GM23338 (cell line): ENCODE measurements around the gene TJP2. TPM values are rescaled to one million over a fixed set of nuclear protein-coding genes. Genes with fewer than 3 reads are reported as not detected.

Source experiments
- ATAC-seq: fragments of 200-7000 bp; cut with Tn5 transposase; 3 replicates; pipeline ENCODE4 v1.9.1; 2020
- DNase-seq: peaks from one replicate; pipeline ENCODE4 v3.0.0-alpha.2; 2015; ENCODE audit warnings: low spot score
- H2AFZ ChIP-seq: fragments of 200-600 bp; sonication (generic); 2 replicates; pipeline ENCODE4 v1.8.0; 2016; ENCODE audit warnings: antibody characterized with exemption, mild to moderate bottlenecking, moderate library complexity
- H3F3A ChIP-seq: fragments of 200-600 bp; sonication (generic); replicated peaks from 2 replicates; pipeline ENCODE4 v1.8.0; 2017; ENCODE audit warnings: antibody characterized with exemption, mixed run types, low read depth
- H3K27ac ChIP-seq: fragments of 200-600 bp; sonication (generic); 2 replicates; pipeline ENCODE4 v1.6.1; 2016; ENCODE audit warnings: low read depth
- H3K27me3 ChIP-seq: fragments of 200-600 bp; sonication (generic); 2 replicates; pipeline ENCODE4 v1.8.0; 2016; ENCODE audit warnings: mild to moderate bottlenecking, mixed run types, moderate library complexity; ENCODE audit not compliant: insufficient read depth
- H3K36me3 ChIP-seq: fragments of 200-600 bp; sonication (generic); 2 replicates; pipeline ENCODE4 v1.8.0; 2016; ENCODE audit warnings: mild to moderate bottlenecking; ENCODE audit not compliant: insufficient read depth
- H3K4me1 ChIP-seq: fragments of 200-600 bp; sonication (generic); 2 replicates; pipeline ENCODE4 v1.8.0; 2016; ENCODE audit warnings: mild to moderate bottlenecking, moderate library complexity; ENCODE audit not compliant: insufficient read depth
- H3K4me2 ChIP-seq: fragments of 200-600 bp; sonication (generic); 2 replicates; pipeline ENCODE4 v1.7.1; 2017; ENCODE audit warnings: mixed run types
- H3K4me3 ChIP-seq: fragments of 200-600 bp; sonication (generic); 2 replicates; pipeline ENCODE4 v1.6.1; 2016; ENCODE audit warnings: mixed run types
- H3K79me2 ChIP-seq: fragments of 200-600 bp; sonication (generic); replicated peaks from 2 replicates; pipeline ENCODE4 v1.8.0; 2017; ENCODE audit warnings: mild to moderate bottlenecking; ENCODE audit not compliant: insufficient read depth
- H3K9me2 ChIP-seq: fragments of 200-600 bp; sonication (generic); 2 replicates; pipeline ENCODE4 v1.8.0; 2017; ENCODE audit not compliant: insufficient read depth
- H4K20me1 ChIP-seq: fragments of 200-600 bp; sonication (generic); replicated peaks from 2 replicates; pipeline ENCODE4 v1.8.0; 2017; ENCODE audit warnings: mild to moderate bottlenecking; ENCODE audit not compliant: insufficient read depth
- H3K27ac Mint-ChIP-seq: 2 replicates; pipeline ENCODE4 v1.8.0; 2020; ENCODE audit warnings: inconsistent platforms, mild to moderate bottlenecking, moderate library complexity, mixed read lengths
- H3K27me3 Mint-ChIP-seq: 3 replicates; pipeline ENCODE4 v1.8.0; 2022; ENCODE audit warnings: low read depth, mild to moderate bottlenecking, moderate library complexity, mixed read lengths, inconsistent platforms; ENCODE audit not compliant: insufficient read depth, poor library complexity
- H3K36me3 Mint-ChIP-seq: 3 replicates; pipeline ENCODE4 v1.8.0; 2021; ENCODE audit warnings: low read depth, mild to moderate bottlenecking, inconsistent platforms, moderate library complexity, mixed read lengths
- H3K4me1 Mint-ChIP-seq: 3 replicates; pipeline ENCODE4 v1.8.0; 2020; ENCODE audit warnings: mild to moderate bottlenecking, inconsistent platforms, mixed read lengths
- H3K4me3 Mint-ChIP-seq: 3 replicates; pipeline ENCODE4 v1.8.0; 2021; ENCODE audit warnings: moderate library complexity, mild to moderate bottlenecking, inconsistent platforms, mixed read lengths
- H3K9me3 Mint-ChIP-seq: 3 replicates; pipeline ENCODE4 v1.8.0; 2020; ENCODE audit warnings: moderate library complexity, mild to moderate bottlenecking, inconsistent platforms, mixed read lengths
- CREB1 ChIP-seq: fragments of 250-450 bp; sonication (Bioruptor Pico); IDR thresholded peaks from 2 replicates; pipeline ENCODE4 v1.5.0; 2020; ENCODE audit warnings: low read depth, mild to moderate bottlenecking, moderate library complexity
- CTCF ChIP-seq, 2 experiments: fragments of 200-600 bp in 1 of 2; sonication (generic) in 1 of 2; conservative IDR thresholded peaks; 2 replicates each; pipeline versions ENCODE4 v1.5.1 to v1.6.1; 2016 to 2017; ENCODE audit warnings: antibody characterized with exemption in 2 of 2, low read depth in 2 of 2, mild to moderate bottlenecking in 2 of 2, moderate library complexity in 1 of 2
- EZH2phosphoT487 ChIP-seq: fragments of 200-600 bp; sonication (generic); IDR thresholded peaks from one replicate; pipeline ENCODE4 v1.8.1; 2018; ENCODE audit warnings: antibody characterized with exemption; ENCODE audit not compliant: unreplicated experiment
- JUNB ChIP-seq: IDR thresholded peaks from one replicate; pipeline ENCODE4 v1.6.1; 2016; ENCODE audit warnings: antibody characterized with exemption; ENCODE audit not compliant: unreplicated experiment
- NANOG ChIP-seq: IDR thresholded peaks from 2 replicates; pipeline ENCODE4 v1.6.1; 2016; ENCODE audit warnings: antibody characterized with exemption, borderline replicate concordance
- POLR2AphosphoS5 ChIP-seq: IDR thresholded peaks from 2 replicates; pipeline ENCODE4 v1.6.1; 2016; ENCODE audit warnings: antibody characterized with exemption, low read depth
- polyA plus RNA-seq: library from polyadenylated mRNA; unstranded; fragments of >200 nt; fragmentation: Nextera tagmentation; extraction: Ambion mirVana; gene quantifications from 2 replicates; pipeline ENCODE4 v1.2.1, GENCODE V29; 2016
- total RNA-seq: library from RNA; depleted of rRNA; stranded (reverse); fragments of >200 nt; shearing (Covaris generic); gene quantifications from 2 replicates; pipeline ENCODE4 v1.2.3, GENCODE V29; 2014
- TF ChIP-seq, protein P1 (sequence below): IDR thresholded peaks from 2 replicates; pipeline ENCODE4 v1.6.1; 2016; ENCODE audit warnings: antibody characterized with exemption
- TF ChIP-seq, protein P2 (sequence below): fragments of 250-450 bp; sonication (Bioruptor Pico); IDR thresholded peaks from 2 replicates; pipeline ENCODE4 v1.5.0; 2020; ENCODE audit warnings: mild to moderate bottlenecking, moderate library complexity

Gene TJP2
- total and polyA plus RNA-seq, 2 experiments from 2014 or later, result 37.6 to 234 TPM

GRCh38 chr9:69132361-69132760 lies 41.7 kb upstream of the TJP2 start:
- Histone ChIP-seq H3F3A (0 out of 2 replicates have a peak, but pooled peaks cover 7% of the 10 kb centered on the region), H3K27ac (peak overlapping the region; percentile 69; the same call in 1 of the 2 replicates), H3K9me2 (no peaks in the 10 kb centered on the region), H3K79me2 (peaks cover 87% of the 10 kb centered on the region), H3K27me3 (no peaks in the 10 kb centered on the region), H4K20me1 (peaks cover 16% of the 10 kb centered on the region), H2AFZ (no peak overlapping the region), H3K4me3 (no peak overlapping the region), H3K4me1 (peaks cover 55% of the 10 kb centered on the region), H3K4me2 (no peak overlapping the region), H3K36me3 (peaks cover 4% of the 10 kb centered on the region; the same call in 1 of the 2 replicates)
- H3K27ac Mint-ChIP-seq, result peak overlapping the region; percentile 8; the same call in 1 of the 2 replicates
- no peaks in the 10 kb centered on the region for H3K9me3 Mint-ChIP-seq
- DNase-seq, result no peak
- no peak for ATAC-seq
- peaks cover 55% of the 10 kb centered on the region for H3K4me1 Mint-ChIP-seq
- TF ChIP-seq, protein P1, sequence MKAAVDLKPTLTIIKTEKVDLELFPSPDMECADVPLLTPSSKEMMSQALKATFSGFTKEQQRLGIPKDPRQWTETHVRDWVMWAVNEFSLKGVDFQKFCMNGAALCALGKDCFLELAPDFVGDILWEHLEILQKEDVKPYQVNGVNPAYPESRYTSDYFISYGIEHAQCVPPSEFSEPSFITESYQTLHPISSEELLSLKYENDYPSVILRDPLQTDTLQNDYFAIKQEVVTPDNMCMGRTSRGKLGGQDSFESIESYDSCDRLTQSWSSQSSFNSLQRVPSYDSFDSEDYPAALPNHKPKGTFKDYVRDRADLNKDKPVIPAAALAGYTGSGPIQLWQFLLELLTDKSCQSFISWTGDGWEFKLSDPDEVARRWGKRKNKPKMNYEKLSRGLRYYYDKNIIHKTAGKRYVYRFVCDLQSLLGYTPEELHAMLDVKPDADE, result no peak
- TF ChIP-seq EZH2phosphoT487 (no peak), NANOG (no peak), CREB1 (no peak), JUNB (no peak), POLR2AphosphoS5 (no peak), CTCF (conservative IDR thresholded peaks at IDR 0.05; ENCODE audit: low read depth in 2 of 2) (no peak)
- TF ChIP-seq, protein P2, sequence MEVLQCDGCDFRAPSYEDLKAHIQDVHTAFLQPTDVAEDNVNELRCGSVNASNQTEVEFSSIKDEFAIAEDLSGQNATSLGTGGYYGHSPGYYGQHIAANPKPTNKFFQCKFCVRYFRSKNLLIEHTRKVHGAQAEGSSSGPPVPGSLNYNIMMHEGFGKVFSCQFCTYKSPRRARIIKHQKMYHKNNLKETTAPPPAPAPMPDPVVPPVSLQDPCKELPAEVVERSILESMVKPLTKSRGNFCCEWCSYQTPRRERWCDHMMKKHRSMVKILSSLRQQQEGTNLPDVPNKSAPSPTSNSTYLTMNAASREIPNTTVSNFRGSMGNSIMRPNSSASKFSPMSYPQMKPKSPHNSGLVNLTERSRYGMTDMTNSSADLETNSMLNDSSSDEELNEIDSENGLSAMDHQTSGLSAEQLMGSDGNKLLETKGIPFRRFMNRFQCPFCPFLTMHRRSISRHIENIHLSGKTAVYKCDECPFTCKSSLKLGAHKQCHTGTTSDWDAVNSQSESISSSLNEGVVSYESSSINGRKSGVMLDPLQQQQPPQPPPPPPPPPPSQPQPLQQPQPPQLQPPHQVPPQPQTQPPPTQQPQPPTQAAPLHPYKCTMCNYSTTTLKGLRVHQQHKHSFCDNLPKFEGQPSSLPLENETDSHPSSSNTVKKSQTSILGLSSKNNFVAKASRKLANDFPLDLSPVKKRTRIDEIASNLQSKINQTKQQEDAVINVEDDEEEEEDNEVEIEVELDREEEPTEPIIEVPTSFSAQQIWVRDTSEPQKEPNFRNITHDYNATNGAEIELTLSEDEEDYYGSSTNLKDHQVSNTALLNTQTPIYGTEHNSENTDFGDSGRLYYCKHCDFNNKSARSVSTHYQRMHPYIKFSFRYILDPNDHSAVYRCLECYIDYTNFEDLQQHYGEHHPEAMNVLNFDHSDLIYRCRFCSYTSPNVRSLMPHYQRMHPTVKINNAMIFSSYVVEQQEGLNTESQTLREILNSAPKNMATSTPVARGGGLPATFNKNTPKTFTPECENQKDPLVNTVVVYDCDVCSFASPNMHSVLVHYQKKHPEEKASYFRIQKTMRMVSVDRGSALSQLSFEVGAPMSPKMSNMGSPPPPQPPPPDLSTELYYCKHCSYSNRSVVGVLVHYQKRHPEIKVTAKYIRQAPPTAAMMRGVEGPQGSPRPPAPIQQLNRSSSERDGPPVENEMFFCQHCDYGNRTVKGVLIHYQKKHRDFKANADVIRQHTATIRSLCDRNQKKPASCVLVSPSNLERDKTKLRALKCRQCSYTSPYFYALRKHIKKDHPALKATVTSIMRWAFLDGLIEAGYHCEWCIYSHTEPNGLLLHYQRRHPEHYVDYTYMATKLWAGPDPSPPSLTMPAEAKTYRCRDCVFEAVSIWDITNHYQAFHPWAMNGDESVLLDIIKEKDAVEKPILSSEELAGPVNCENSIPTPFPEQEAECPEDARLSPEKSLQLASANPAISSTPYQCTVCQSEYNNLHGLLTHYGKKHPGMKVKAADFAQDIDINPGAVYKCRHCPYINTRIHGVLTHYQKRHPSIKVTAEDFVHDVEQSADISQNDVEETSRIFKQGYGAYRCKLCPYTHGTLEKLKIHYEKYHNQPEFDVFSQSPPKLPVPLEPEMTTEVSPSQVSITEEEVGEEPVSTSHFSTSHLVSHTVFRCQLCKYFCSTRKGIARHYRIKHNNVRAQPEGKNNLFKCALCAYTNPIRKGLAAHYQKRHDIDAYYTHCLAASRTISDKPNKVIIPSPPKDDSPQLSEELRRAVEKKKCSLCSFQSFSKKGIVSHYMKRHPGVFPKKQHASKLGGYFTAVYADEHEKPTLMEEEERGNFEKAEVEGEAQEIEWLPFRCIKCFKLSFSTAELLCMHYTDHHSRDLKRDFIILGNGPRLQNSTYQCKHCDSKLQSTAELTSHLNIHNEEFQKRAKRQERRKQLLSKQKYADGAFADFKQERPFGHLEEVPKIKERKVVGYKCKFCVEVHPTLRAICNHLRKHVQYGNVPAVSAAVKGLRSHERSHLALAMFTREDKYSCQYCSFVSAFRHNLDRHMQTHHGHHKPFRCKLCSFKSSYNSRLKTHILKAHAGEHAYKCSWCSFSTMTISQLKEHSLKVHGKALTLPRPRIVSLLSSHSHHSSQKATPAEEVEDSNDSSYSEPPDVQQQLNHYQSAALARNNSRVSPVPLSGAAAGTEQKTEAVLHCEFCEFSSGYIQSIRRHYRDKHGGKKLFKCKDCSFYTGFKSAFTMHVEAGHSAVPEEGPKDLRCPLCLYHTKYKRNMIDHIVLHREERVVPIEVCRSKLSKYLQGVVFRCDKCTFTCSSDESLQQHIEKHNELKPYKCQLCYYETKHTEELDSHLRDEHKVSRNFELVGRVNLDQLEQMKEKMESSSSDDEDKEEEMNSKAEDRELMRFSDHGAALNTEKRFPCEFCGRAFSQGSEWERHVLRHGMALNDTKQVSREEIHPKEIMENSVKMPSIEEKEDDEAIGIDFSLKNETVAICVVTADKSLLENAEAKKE, result no peak
- H3K36me3 Mint-ChIP-seq, result peaks cover 21% of the 10 kb centered on the region
- peaks cover 2% of the 10 kb centered on the region for H3K27me3 Mint-ChIP-seq
- H3K4me3 Mint-ChIP-seq, result no peak overlapping the region
